ENCODE results near the gene KLK4.

- TF ChIP-seq FOXM1 (IDR thresholded peaks at IDR 0.05; ENCODE audit: borderline replicate concordance, low read depth) (no peak), YY1 (IDR thresholded peaks at IDR 0.05; ENCODE audit: low read depth) (no peak), USF1 (IDR thresholded peaks at IDR 0.05) (no peak; the same call in 1 of the 2 replicates), REST (IDR thresholded peaks at IDR 0.05; ENCODE audit: low read depth) (no peak), RAD21 (IDR thresholded peaks at IDR 0.05; ENCODE audit: low read depth) (no peak)
- TF ChIP-seq, protein P1, sequence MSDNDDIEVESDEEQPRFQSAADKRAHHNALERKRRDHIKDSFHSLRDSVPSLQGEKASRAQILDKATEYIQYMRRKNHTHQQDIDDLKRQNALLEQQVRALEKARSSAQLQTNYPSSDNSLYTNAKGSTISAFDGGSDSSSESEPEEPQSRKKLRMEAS (IDR thresholded peaks at IDR 0.05) = no peak
Measured at GRCh38 chr19:50896591-50897190, 14.5 kb downstream of the KLK4 start.

All from Ishikawa (cell line).